Endodermal cell (in vitro differentiated cells): ENCODE results near the gene BRINP1. TPM values are rescaled to one million over a fixed set of nuclear protein-coding genes. Genes with fewer than 3 reads are reported as not detected.

Experiments
- DNase-seq: peaks from one replicate; pipeline ENCODE4 v3.0.0-alpha.2; 2017
- H3K27ac ChIP-seq: 2 replicates; pipeline ENCODE4 v1.5.1; 2013; ENCODE audit warnings: mild to moderate bottlenecking, low read depth, low read length, moderate library complexity
- H3K27me3 ChIP-seq: 2 replicates; pipeline ENCODE4 v1.6.1; 2013; ENCODE audit warnings: mild to moderate bottlenecking, low read length, moderate library complexity; ENCODE audit not compliant: insufficient read depth, control insufficient read depth, poor library complexity, severe bottlenecking
- H3K36me3 ChIP-seq: 2 replicates; pipeline ENCODE4 v1.7.0; 2013; ENCODE audit warnings: mild to moderate bottlenecking, low read length, moderate library complexity; ENCODE audit not compliant: control insufficient read depth, insufficient read depth
- H3K4me1 ChIP-seq: one replicate; pipeline ENCODE4 v1.7.0; 2013; ENCODE audit warnings: low read length; ENCODE audit not compliant: control insufficient read depth, insufficient read depth
- H3K4me3 ChIP-seq: 2 replicates; pipeline ENCODE4 v1.5.1; 2013; ENCODE audit warnings: mild to moderate bottlenecking, low read length, moderate library complexity
- H3K9ac ChIP-seq: 2 replicates; pipeline ENCODE4 v1.6.1; 2013; ENCODE audit warnings: mild to moderate bottlenecking, low read length, moderate library complexity; ENCODE audit not compliant: poor library complexity, severe bottlenecking; ENCODE audit errors: extremely low read depth
- H3K9me3 ChIP-seq: 2 replicates; pipeline ENCODE4 v1.6.1; 2013; ENCODE audit warnings: mild to moderate bottlenecking, low read length, moderate library complexity; ENCODE audit not compliant: control insufficient read depth
- H3K27ac Mint-ChIP-seq: 2 replicates; pipeline ENCODE4 v1.8.0; 2020; ENCODE audit warnings: mixed read lengths
- H3K27me3 Mint-ChIP-seq: 2 replicates; pipeline ENCODE4 v1.8.0; 2021; ENCODE audit warnings: mild to moderate bottlenecking, mixed read lengths; ENCODE audit not compliant: insufficient read depth
- H3K36me3 Mint-ChIP-seq: 2 replicates; pipeline ENCODE4 v1.8.0; 2020; ENCODE audit warnings: low read depth, mixed read lengths
- H3K4me1 Mint-ChIP-seq: 2 replicates; pipeline ENCODE4 v1.8.0; 2020; ENCODE audit warnings: mixed read lengths
- H3K4me3 Mint-ChIP-seq: 2 replicates; pipeline ENCODE4 v1.8.0; 2020; ENCODE audit warnings: mild to moderate bottlenecking, moderate library complexity, mixed read lengths
- H3K9me3 Mint-ChIP-seq: 2 replicates; pipeline ENCODE4 v1.8.0; 2020; ENCODE audit warnings: mild to moderate bottlenecking, mixed read lengths
- CTCF ChIP-seq: fragments of 200-600 bp; sonication (generic); conservative IDR thresholded peaks from 2 replicates; pipeline ENCODE4 v1.5.0; 2021; ENCODE audit warnings: antibody characterized with exemption, mild to moderate bottlenecking
- WGBS, 2 experiments: methylation state at CpG; one replicate each; pipeline versions ENCODE4 v1.1.5 to v1.1.7; 2013; ENCODE audit warnings: missing lambda C conversion rate in 2 of 2, mixed read lengths in 1 of 2; ENCODE audit not compliant: insufficient coverage in 1 of 2, insufficient read length in 1 of 2; 5-methylcytosine and 5-hydroxymethylcytosine counted together
- total RNA-seq, 2 donors: library from RNA; stranded (reverse); fragmentation: NEBNext Ultra II Directional in 1 of 2; extraction: Animal tissue kit (Norgen Biotek cat#: 25700) in 1 of 2; gene quantifications; 2 replicates in 1 of 2; 3 replicates in 1 of 2; pipeline ENCODE4 v1.2.1, GENCODE V29; 2021

The BRINP1 gene
- total RNA-seq, 2 donors from 2014 or later = 6.3 to 9.6 TPM

- DNase-seq = no peak
- H3K9me3 ChIP-seq = no peaks in the 10 kb centered on the region
- Mint-ChIP-seq H3K4me3 (no peak overlapping the region), H3K36me3 (no peaks in the 10 kb centered on the region), H3K4me1 (peaks cover 2% of the 10 kb centered on the region), H3K27me3 (no peaks in the 10 kb centered on the region), H3K9me3 (no peaks in the 10 kb centered on the region), H3K27ac (no peak overlapping the region)
- H3K4me3 ChIP-seq = no peak overlapping the region
- no peaks in the 10 kb centered on the region for H3K27me3 ChIP-seq
- 78 to 85% methylated on average over 1 to 2 of the region's 2 CpGs for WGBS, 2 experiments
- no peak overlapping the region for H3K27ac ChIP-seq
- no peaks in the 10 kb centered on the region for H3K36me3 ChIP-seq
- no peak overlapping the region for H3K9ac ChIP-seq
- TF ChIP-seq CTCF = no peak
- no peaks in the 10 kb centered on the region for H3K4me1 ChIP-seq
These were observed 31.4 kb upstream of the BRINP1 start for GRCh38 chr9:119400606-119401005.

GRCh38 chr9:119398350-119398749 lies 29.1 kb upstream of the BRINP1 start:
- H3K27me3 Mint-ChIP-seq = no peaks in the 10 kb centered on the region
- Histone ChIP-seq H3K27me3 (no peaks in the 10 kb centered on the region), H3K9ac (no peak overlapping the region), H3K27ac (no peak overlapping the region), H3K4me3 (no peak overlapping the region), H3K9me3 (no peaks in the 10 kb centered on the region), H3K4me1 (no peaks in the 10 kb centered on the region), H3K36me3 (no peaks in the 10 kb centered on the region)
- no peak for TF ChIP-seq CTCF
- H3K27ac Mint-ChIP-seq = no peak overlapping the region
- H3K4me1 Mint-ChIP-seq = peaks cover 5% of the 10 kb centered on the region
- no peaks in the 10 kb centered on the region for H3K9me3 Mint-ChIP-seq
- WGBS, 2 experiments = 88 to 93% methylated on average over 1 to 2 of the region's 2 CpGs
- DNase-seq = no peak
- no peak overlapping the region for H3K4me3 Mint-ChIP-seq
- H3K36me3 Mint-ChIP-seq = no peaks in the 10 kb centered on the region

GRCh38 chr9:119391878-119392277 lies 22.6 kb upstream of the BRINP1 start:
- H3K9me3 Mint-ChIP-seq = no peaks in the 10 kb centered on the region
- H3K4me3 Mint-ChIP-seq = no peak overlapping the region
- no peak overlapping the region for H3K9ac ChIP-seq

More at GRCh38 chr9:119391878-119392277, 22.6 kb upstream of the BRINP1 start:
- Mint-ChIP-seq H3K27me3 (no peaks in the 10 kb centered on the region), H3K4me1 (peaks cover 3% of the 10 kb centered on the region), H3K27ac (no peak overlapping the region), H3K36me3 (no peaks in the 10 kb centered on the region)
- DNase-seq = no peak
- H3K27me3 ChIP-seq = no peaks in the 10 kb centered on the region
- no peaks in the 10 kb centered on the region for H3K9me3 ChIP-seq
- no peaks in the 10 kb centered on the region for H3K36me3 ChIP-seq
- no peak overlapping the region for H3K4me3 ChIP-seq
- no peaks in the 10 kb centered on the region for H3K4me1 ChIP-seq
- no peak overlapping the region for H3K27ac ChIP-seq
- TF ChIP-seq CTCF = no peak
